K562 (cell line): Measurements from ENCODE around the gene WNT7B. TPM values are rescaled to one million over a fixed set of nuclear protein-coding genes. Genes with fewer than 3 reads are reported as not detected.

Experiments used
- KDM4B ChIP-seq, 2 experiments: fragments of 450-650 bp in 1 of 2; sonication (generic) in 1 of 2; IDR thresholded peaks; 2 replicates each; pipeline ENCODE4 v1.6.1; 2016 to 2017; ENCODE audit warnings: borderline replicate concordance in 2 of 2, antibody characterized with exemption in 1 of 2, low read depth in 1 of 2, mild to moderate bottlenecking in 1 of 2
- NCOA1 ChIP-seq: fragments of 450-650 bp; IDR thresholded peaks from 2 replicates; pipeline ENCODE4 v1.6.1; 2016; ENCODE audit warnings: low read depth
- ZKSCAN3 ChIP-seq: fragments of 250-450 bp; sonication (Bioruptor Pico); IDR thresholded peaks from 2 replicates; pipeline ENCODE4 v1.4.0; 2020
- ZNF324 ChIP-seq: fragments of 250-450 bp; sonication (Bioruptor Pico); IDR thresholded peaks from 2 replicates; pipeline ENCODE4 v1.4.0; 2020; ENCODE audit warnings: mild to moderate bottlenecking
- polyA plus RNA-seq, 8 experiments: library from polyadenylated mRNA; depleted of rRNA in 4 of 8; stranded (reverse) in 5 of 8; unstranded in 3 of 8; fragments of >200 nt; fragmentation: Nextera tagmentation in 2 of 8; fragmentation: Illumina TruSeq in 1 of 8; extraction: Ambion mirVana in 2 of 8; extraction: Trizol in 1 of 8; gene quantifications; 2 replicates each; pipeline versions ENCODE4 v1.2.1 to v1.2.3, GENCODE V29; 2011 to 2014; ENCODE audit warnings: inconsistent platforms in 1 of 8, missing spikeins in 1 of 8
- total RNA-seq, 7 experiments: library from RNA; depleted of rRNA in 6 of 7; stranded (reverse); fragments of >200 nt in 6 of 7; fragmentation: Illumina TruSeq in 2 of 7; extraction: Trizol in 2 of 7; gene quantifications; 2 replicates each; pipeline versions ENCODE4 v1.2.1 to v1.2.3, GENCODE V29; 2011 to 2021; ENCODE audit warnings: low replicate concordance in 1 of 7
- TF ChIP-seq, protein P1 (sequence below): fragments of 450-650 bp; IDR thresholded peaks from 2 replicates; pipeline ENCODE4 v1.6.1; 2016
- TF ChIP-seq, protein P2 (sequence below): fragments of 250-450 bp; sonication (Bioruptor Pico); IDR thresholded peaks from 2 replicates; pipeline ENCODE4 v1.4.0; 2020; ENCODE audit warnings: mild to moderate bottlenecking

The WNT7B gene
- total and polyA plus RNA-seq, 9 of the 15 experiments (the other 6 are each of a cell fraction or from before 2014, with no cell fraction given), result not detected

DNA sequence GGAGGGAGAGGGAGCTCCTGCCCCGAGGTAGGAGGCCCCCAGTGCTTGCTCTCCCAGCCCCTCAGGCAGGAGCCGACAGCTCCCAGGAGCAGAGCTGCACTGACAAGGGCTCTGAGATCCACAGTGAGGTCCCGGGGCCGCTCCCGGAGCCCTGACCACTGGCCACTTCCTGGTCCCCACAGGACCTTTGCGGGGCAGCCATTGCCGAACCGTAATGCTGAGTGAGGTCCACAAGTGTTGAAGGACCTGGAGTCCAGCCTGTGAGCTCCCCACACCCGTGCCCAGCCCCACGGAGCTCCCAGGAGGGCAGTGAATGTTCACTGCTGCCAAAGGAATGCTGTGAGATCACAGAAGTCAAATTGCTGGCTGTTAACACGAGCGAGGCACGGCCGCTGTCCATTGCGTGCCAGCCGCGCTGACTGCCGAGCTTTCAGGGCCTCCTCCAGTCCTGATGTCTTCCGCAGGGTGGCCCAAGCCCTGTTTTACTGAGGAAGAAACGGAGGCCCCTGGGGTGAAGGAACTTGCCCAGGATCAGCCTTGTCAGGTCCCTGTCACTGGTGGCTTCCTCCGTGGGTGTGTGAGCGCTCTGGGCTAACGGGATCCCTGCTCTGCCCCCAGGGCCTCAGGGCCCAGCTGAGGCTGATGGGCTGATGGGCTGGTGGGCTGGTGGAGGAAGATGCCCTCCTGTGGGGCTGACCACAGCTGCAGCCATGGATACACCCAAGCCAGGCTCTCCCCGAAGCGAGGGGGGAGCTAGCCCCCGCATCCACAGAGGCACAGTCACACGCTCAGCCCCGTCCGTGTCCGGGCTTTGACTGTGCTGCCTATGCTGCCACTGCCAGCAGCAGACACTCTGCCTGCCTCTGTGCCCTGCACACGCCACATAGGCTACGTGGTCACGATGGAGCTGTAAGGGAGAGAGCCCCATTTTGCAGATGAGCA, 70.8 kb downstream of the WNT7B start (continued):
- TF ChIP-seq ZKSCAN3 (CRISPR knock-in tag) (no peak), ZNF324 (CRISPR knock-in tag) (no peak), KDM4B (IDR thresholded peaks at IDR 0.05; ENCODE audit: borderline replicate concordance in 2 of 2, low read depth in 1 of 2) (no peak), NCOA1 (no peak)
- TF ChIP-seq, protein P1, sequence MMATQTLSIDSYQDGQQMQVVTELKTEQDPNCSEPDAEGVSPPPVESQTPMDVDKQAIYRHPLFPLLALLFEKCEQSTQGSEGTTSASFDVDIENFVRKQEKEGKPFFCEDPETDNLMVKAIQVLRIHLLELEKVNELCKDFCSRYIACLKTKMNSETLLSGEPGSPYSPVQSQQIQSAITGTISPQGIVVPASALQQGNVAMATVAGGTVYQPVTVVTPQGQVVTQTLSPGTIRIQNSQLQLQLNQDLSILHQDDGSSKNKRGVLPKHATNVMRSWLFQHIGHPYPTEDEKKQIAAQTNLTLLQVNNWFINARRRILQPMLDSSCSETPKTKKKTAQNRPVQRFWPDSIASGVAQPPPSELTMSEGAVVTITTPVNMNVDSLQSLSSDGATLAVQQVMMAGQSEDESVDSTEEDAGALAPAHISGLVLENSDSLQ, result no peak
- TF ChIP-seq, protein P2, sequence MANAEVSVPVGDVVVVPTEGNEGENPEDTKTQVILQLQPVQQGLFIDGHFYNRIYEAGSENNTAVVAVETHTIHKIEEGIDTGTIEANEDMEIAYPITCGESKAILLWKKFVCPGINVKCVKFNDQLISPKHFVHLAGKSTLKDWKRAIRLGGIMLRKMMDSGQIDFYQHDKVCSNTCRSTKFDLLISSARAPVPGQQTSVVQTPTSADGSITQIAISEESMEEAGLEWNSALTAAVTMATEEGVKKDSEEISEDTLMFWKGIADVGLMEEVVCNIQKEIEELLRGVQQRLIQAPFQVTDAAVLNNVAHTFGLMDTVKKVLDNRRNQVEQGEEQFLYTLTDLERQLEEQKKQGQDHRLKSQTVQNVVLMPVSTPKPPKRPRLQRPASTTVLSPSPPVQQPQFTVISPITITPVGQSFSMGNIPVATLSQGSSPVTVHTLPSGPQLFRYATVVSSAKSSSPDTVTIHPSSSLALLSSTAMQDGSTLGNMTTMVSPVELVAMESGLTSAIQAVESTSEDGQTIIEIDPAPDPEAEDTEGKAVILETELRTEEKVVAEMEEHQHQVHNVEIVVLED (CRISPR knock-in tag), result no peak
